ELR (cell line): ENCODE measurements around the gene OR11L1.

ENCODE experiments used
- DNase-seq: peaks from one replicate; pipeline ENCODE4 v3.0.0-alpha.2; 2015; ENCODE audit warnings: low read depth

The OR11L1 gene

DNA sequence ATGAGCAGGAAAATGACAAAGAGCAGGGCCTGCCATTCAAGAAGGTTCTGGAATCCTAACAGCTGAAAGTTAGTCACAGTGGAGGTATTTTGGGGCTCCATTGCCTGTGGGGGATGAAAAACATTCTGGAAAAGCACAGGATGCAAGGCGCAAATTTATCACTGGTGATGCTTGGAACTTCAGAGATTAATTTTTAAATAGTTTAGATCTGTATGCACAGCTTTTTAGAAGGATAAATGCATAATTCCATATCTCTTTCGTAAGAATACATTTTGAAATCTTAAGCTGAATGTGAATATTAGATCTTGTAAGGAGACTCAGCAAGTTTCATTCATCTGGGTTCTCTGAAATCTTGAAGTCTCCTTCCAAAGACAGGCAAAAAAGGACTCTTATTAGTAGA is at the start of gene OR11L1:
OR11L1 (minus strand) TSS at position 101 of the 400 bp plus-strand sequence; CDS start at position 101, 0 bp downstream.
- no peak for DNase-seq

GRCh38 chr1:247884797-247885413 is 43.2 kb upstream of the OR11L1 start:
- no peak for DNase-seq

- no peak for DNase-seq
These were observed 41.6 kb upstream of the OR11L1 start for GRCh38 chr1:247883346-247883745.

DNA sequence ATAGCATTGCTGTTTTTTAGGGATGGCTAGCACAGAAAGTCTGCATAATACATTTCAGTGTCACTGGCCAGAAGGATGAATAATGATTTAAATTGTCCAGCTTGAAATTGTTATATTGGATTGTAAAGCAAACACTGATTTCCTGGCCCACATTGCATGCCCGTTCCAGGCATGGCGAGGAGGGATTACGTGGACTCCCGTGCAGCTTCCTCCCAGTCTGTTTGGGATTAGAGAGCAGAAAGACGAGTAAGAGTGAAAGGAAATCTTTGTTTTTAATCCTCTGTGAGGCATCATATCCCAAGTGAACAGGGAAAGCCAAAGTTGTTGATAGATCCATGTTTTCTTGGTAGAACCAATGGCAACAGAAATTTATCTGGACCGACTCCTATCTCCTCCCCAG is 23.7 kb upstream of the OR11L1 start:
- DNase-seq = no peak

- no peak for DNase-seq
These were observed 22.9 kb upstream of the OR11L1 start for GRCh38 chr1:247864644-247865043.

- no peak for DNase-seq
These were observed 21.1 kb upstream of the OR11L1 start for GRCh38 chr1:247862756-247863155.

- no peak for DNase-seq
These were observed 16.4 kb upstream of the OR11L1 start for GRCh38 chr1:247857985-247858619.

DNA sequence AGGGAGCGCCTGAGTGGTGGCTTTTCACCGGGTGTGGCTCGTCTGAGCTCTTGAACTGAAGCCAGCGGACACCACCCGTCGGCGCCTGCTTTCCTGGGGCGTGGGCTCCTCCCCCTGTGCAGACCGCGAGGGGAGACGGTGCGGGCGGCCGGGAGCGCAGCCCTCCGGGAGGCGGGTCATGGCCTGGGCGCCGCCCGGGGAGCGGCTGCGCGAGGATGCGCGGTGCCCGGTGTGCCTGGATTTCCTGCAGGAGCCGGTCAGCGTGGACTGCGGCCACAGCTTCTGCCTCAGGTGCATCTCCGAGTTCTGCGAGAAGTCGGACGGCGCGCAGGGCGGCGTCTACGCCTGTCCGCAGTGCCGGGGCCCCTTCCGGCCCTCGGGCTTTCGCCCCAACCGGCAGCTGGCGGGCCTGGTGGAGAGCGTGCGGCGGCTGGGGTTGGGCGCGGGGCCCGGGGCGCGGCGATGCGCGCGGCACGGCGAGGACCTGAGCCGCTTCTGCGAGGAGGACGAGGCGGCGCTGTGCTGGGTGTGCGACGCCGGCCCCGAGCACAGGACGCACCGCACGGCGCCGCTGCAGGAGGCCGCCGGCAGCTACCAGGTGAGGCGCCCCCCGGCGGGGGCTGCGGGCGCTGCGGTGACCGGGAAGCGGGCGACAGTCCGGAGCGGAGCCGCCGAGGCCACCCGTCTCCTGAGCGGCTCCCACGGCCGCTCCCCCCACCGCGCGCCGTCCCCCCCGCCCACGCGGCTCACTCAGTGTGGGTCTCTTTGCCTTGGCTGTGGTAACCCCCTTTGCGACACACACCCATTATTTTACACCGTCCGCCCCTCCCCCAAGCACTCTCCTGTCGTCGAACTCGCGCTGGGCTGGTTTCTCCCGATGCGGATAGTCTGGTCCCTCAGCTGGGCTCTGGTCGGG is 15.6 kb upstream of the OR11L1 start, which contains the start of gene TRIM58:
TRIM58 (plus strand) TSS at position 119 of the 916 bp plus-strand sequence; CDS start at position 179, 60 bp downstream.
- DNase-seq = no peak

GRCh38 chr1:247855911-247856310 is 14.2 kb upstream of the OR11L1 start:
- DNase-seq = no peak

- no peak for DNase-seq
These were observed 13.3 kb upstream of the OR11L1 start for GRCh38 chr1:247854899-247855545.

GRCh38 chr1:247849616-247850015 is 7.9 kb upstream of the OR11L1 start:
- DNase-seq = peak; percentile 26

- DNase-seq = no peak
These were observed 6.7 kb upstream of the OR11L1 start for GRCh38 chr1:247848346-247848745.

GRCh38 chr1:247845693-247846017 is 4.0 kb upstream of the OR11L1 start:
- no peak for DNase-seq

GRCh38 chr1:247845011-247845692 is 3.5 kb upstream of the OR11L1 start:
- DNase-seq = no peak

GRCh38 chr1:247843411-247843810 is 1.7 kb upstream of the OR11L1 start:
- DNase-seq = no peak

DNA sequence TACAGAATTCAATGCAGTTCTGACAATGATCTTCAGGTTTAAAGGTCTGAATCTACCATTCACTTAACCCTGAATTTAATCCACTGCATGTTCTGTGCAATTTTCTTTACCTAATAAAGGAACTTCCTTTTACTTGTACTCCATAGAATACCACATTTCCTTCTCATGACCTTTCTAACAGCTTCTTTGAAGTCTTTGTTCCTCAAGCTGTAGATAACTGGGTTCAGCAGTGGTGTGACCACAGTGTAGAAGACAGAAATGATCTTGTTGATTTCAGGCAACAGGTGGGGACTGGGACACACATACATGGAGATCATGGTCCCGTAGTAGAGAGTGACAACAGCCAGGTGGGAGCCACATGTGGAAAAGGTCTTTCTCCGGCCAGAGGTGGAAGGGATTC is 878 bp downstream of the OR11L1 start:
- no peak for DNase-seq

GRCh38 chr1:247833601-247834000 is 8.1 kb downstream of the OR11L1 start:
- DNase-seq = no peak

- no peak for DNase-seq
These were observed 12.0 kb downstream of the OR11L1 start for GRCh38 chr1:247829656-247830055.

GRCh38 chr1:247825362-247825761 is 16.3 kb downstream of the OR11L1 start:
- DNase-seq = no peak

GRCh38 chr1:247824023-247824422 is 17.7 kb downstream of the OR11L1 start, which contains the start of gene OR14A16:
Gene OR14A16, minus strand, starts transcription at chr1:247824119. Its CDS starts 8,390 bp downstream, at chr1:247815729.
- no peak for DNase-seq

DNA sequence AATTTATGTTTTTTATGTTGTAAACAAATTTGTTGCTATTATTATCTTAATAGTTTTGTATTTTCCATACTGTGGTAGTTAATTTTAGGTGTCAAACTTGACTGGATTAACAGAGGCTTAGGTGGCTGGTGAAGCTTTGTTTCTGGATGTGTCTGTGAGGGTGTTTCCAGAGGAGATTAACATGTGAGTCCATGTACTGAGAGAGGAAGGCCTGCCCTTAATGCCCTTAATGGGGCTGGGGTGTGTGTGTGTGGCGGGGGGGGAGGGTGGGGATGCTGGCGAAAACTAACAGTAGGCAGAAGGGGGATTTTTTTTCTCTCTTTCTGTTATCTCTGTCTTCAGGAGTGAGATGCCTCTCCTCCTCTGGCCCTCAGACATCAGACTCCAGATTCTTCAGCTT is 19.6 kb downstream of the OR11L1 start:
- no peak for DNase-seq

- no peak for DNase-seq
These were observed 29.1 kb downstream of the OR11L1 start for GRCh38 chr1:247812637-247813036.
